PFSK-1 (cell line): ENCODE data around the gene CERS6.

Experiments used
- REST ChIP-seq, 2 experiments: IDR thresholded peaks; 2 replicates each; pipeline versions ENCODE4 v1.6.1 to v1.8.0; 2011 to 2012; ENCODE audit warnings: low read depth in 2 of 2, low read length in 2 of 2, control low read depth in 1 of 2, inconsistent platforms in 1 of 2, mild to moderate bottlenecking in 1 of 2, moderate library complexity in 1 of 2; ENCODE audit not compliant: insufficient read depth in 1 of 2
- SIN3A ChIP-seq: IDR thresholded peaks from 2 replicates; pipeline ENCODE4 v1.6.1; 2012; ENCODE audit warnings: mild to moderate bottlenecking, low read length, moderate library complexity, borderline replicate concordance; ENCODE audit not compliant: insufficient read depth

GRCh38 chr2:168461178-168461941 is 5.3 kb downstream of the CERS6 start:
- TF ChIP-seq REST (IDR thresholded peaks at IDR 0.05; ENCODE audit: insufficient read depth in 1 of 2, low read depth in 2 of 2, low read length in 2 of 2): no peak
- no peak for TF ChIP-seq SIN3A
